ENCODE measurements around the gene IL17RC.
"Not testable (repeated sequence)": the region's sequence is repeated elsewhere in the genome, so short reads cannot be mapped to it uniquely, and the experiment has no call there.

DNA sequence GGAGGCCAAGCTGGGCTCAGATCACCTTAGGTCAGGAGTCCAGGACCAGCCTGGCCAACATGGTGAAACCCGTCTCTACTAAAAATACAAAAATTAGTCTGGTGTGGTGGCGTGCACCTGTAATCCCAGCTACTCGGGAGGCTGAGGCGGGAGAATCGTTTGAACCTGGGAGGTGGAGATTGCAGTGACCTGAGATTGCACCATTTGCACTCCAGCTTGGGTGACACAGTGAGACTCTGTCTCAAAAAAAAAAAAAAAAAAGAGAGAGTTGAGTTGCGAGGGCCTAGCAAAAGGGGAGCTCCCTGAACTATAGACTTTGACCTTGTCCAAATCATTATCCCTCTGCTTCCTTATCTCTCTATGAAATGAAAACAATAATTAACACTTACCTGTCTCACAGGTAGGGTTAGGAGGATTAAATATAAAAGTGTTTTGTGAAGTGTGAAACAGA lies 15.9 kb upstream of the IL17RC start:
- TF ChIP-seq, protein P1, sequence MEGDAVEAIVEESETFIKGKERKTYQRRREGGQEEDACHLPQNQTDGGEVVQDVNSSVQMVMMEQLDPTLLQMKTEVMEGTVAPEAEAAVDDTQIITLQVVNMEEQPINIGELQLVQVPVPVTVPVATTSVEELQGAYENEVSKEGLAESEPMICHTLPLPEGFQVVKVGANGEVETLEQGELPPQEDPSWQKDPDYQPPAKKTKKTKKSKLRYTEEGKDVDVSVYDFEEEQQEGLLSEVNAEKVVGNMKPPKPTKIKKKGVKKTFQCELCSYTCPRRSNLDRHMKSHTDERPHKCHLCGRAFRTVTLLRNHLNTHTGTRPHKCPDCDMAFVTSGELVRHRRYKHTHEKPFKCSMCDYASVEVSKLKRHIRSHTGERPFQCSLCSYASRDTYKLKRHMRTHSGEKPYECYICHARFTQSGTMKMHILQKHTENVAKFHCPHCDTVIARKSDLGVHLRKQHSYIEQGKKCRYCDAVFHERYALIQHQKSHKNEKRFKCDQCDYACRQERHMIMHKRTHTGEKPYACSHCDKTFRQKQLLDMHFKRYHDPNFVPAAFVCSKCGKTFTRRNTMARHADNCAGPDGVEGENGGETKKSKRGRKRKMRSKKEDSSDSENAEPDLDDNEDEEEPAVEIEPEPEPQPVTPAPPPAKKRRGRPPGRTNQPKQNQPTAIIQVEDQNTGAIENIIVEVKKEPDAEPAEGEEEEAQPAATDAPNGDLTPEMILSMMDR (IDR thresholded peaks at IDR 0.05): not testable (repeated sequence)
- not testable (repeated sequence) for TF ChIP-seq POLR2A, EP300 (IDR thresholded peaks at IDR 0.05)
